GM23338 (cell line): ENCODE data around the gene DSCAML1. TPM values are rescaled to one million over a fixed set of nuclear protein-coding genes. Genes with fewer than 3 reads are reported as not detected.

ENCODE experiments used
- ETS1 ChIP-seq: IDR thresholded peaks from 2 replicates; pipeline ENCODE4 v1.6.1; 2016; ENCODE audit warnings: antibody characterized with exemption
- EZH2 ChIP-seq: fragments of 200-600 bp; sonication (generic); IDR thresholded peaks from one replicate; pipeline ENCODE4 v1.8.0; 2017; ENCODE audit warnings: antibody characterized with exemption, mild to moderate bottlenecking, low read depth; ENCODE audit not compliant: unreplicated experiment
- JUNB ChIP-seq: IDR thresholded peaks from one replicate; pipeline ENCODE4 v1.6.1; 2016; ENCODE audit warnings: antibody characterized with exemption; ENCODE audit not compliant: unreplicated experiment
- POLR2AphosphoS5 ChIP-seq: IDR thresholded peaks from 2 replicates; pipeline ENCODE4 v1.6.1; 2016; ENCODE audit warnings: antibody characterized with exemption, low read depth
- STAT1 ChIP-seq: IDR thresholded peaks from one replicate; pipeline ENCODE4 v1.6.1; 2016; ENCODE audit warnings: antibody characterized with exemption; ENCODE audit not compliant: unreplicated experiment
- ZNF114 ChIP-seq: fragments of 250-450 bp; sonication (Bioruptor Pico); IDR thresholded peaks from 2 replicates; pipeline ENCODE4 v1.5.0; 2020; ENCODE audit warnings: mild to moderate bottlenecking, moderate library complexity
- polyA plus RNA-seq: library from polyadenylated mRNA; unstranded; fragments of >200 nt; fragmentation: Nextera tagmentation; extraction: Ambion mirVana; gene quantifications from 2 replicates; pipeline ENCODE4 v1.2.1, GENCODE V29; 2016
- total RNA-seq: library from RNA; depleted of rRNA; stranded (reverse); fragments of >200 nt; shearing (Covaris generic); gene quantifications from 2 replicates; pipeline ENCODE4 v1.2.3, GENCODE V29; 2014
- TF ChIP-seq, protein P1 (sequence below): fragments of 250-450 bp; sonication (Bioruptor Pico); IDR thresholded peaks from 2 replicates; pipeline ENCODE4 v1.5.0; 2020; ENCODE audit warnings: mild to moderate bottlenecking, moderate library complexity
- TF ChIP-seq, protein P2 (sequence below), 2 experiments: fragments of 200-600 bp in 1 of 2; sonication (generic) in 1 of 2; conservative IDR thresholded peaks; 2 replicates each; pipeline versions ENCODE4 v1.5.1 to v1.6.1; 2016 to 2017; ENCODE audit warnings: antibody characterized with exemption in 2 of 2, low read depth in 2 of 2, mild to moderate bottlenecking in 2 of 2, moderate library complexity in 1 of 2
- TF ChIP-seq, protein P3 (sequence below): IDR thresholded peaks from one replicate; pipeline ENCODE4 v1.6.1; 2018; ENCODE audit warnings: antibody characterized with exemption; ENCODE audit not compliant: unreplicated experiment

Gene DSCAML1
- total and polyA plus RNA-seq, 2 experiments from 2014 or later: 0.17 TPM; not detected in 1

- TF ChIP-seq, protein P1, sequence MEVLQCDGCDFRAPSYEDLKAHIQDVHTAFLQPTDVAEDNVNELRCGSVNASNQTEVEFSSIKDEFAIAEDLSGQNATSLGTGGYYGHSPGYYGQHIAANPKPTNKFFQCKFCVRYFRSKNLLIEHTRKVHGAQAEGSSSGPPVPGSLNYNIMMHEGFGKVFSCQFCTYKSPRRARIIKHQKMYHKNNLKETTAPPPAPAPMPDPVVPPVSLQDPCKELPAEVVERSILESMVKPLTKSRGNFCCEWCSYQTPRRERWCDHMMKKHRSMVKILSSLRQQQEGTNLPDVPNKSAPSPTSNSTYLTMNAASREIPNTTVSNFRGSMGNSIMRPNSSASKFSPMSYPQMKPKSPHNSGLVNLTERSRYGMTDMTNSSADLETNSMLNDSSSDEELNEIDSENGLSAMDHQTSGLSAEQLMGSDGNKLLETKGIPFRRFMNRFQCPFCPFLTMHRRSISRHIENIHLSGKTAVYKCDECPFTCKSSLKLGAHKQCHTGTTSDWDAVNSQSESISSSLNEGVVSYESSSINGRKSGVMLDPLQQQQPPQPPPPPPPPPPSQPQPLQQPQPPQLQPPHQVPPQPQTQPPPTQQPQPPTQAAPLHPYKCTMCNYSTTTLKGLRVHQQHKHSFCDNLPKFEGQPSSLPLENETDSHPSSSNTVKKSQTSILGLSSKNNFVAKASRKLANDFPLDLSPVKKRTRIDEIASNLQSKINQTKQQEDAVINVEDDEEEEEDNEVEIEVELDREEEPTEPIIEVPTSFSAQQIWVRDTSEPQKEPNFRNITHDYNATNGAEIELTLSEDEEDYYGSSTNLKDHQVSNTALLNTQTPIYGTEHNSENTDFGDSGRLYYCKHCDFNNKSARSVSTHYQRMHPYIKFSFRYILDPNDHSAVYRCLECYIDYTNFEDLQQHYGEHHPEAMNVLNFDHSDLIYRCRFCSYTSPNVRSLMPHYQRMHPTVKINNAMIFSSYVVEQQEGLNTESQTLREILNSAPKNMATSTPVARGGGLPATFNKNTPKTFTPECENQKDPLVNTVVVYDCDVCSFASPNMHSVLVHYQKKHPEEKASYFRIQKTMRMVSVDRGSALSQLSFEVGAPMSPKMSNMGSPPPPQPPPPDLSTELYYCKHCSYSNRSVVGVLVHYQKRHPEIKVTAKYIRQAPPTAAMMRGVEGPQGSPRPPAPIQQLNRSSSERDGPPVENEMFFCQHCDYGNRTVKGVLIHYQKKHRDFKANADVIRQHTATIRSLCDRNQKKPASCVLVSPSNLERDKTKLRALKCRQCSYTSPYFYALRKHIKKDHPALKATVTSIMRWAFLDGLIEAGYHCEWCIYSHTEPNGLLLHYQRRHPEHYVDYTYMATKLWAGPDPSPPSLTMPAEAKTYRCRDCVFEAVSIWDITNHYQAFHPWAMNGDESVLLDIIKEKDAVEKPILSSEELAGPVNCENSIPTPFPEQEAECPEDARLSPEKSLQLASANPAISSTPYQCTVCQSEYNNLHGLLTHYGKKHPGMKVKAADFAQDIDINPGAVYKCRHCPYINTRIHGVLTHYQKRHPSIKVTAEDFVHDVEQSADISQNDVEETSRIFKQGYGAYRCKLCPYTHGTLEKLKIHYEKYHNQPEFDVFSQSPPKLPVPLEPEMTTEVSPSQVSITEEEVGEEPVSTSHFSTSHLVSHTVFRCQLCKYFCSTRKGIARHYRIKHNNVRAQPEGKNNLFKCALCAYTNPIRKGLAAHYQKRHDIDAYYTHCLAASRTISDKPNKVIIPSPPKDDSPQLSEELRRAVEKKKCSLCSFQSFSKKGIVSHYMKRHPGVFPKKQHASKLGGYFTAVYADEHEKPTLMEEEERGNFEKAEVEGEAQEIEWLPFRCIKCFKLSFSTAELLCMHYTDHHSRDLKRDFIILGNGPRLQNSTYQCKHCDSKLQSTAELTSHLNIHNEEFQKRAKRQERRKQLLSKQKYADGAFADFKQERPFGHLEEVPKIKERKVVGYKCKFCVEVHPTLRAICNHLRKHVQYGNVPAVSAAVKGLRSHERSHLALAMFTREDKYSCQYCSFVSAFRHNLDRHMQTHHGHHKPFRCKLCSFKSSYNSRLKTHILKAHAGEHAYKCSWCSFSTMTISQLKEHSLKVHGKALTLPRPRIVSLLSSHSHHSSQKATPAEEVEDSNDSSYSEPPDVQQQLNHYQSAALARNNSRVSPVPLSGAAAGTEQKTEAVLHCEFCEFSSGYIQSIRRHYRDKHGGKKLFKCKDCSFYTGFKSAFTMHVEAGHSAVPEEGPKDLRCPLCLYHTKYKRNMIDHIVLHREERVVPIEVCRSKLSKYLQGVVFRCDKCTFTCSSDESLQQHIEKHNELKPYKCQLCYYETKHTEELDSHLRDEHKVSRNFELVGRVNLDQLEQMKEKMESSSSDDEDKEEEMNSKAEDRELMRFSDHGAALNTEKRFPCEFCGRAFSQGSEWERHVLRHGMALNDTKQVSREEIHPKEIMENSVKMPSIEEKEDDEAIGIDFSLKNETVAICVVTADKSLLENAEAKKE (CRISPR knock-in tag): no peak
- TF ChIP-seq ETS1 (no peak), STAT1 (no peak), ZNF114 (CRISPR knock-in tag) (no peak), EZH2 (no peak), JUNB (no peak), POLR2AphosphoS5 (no peak)
- TF ChIP-seq, protein P2, sequence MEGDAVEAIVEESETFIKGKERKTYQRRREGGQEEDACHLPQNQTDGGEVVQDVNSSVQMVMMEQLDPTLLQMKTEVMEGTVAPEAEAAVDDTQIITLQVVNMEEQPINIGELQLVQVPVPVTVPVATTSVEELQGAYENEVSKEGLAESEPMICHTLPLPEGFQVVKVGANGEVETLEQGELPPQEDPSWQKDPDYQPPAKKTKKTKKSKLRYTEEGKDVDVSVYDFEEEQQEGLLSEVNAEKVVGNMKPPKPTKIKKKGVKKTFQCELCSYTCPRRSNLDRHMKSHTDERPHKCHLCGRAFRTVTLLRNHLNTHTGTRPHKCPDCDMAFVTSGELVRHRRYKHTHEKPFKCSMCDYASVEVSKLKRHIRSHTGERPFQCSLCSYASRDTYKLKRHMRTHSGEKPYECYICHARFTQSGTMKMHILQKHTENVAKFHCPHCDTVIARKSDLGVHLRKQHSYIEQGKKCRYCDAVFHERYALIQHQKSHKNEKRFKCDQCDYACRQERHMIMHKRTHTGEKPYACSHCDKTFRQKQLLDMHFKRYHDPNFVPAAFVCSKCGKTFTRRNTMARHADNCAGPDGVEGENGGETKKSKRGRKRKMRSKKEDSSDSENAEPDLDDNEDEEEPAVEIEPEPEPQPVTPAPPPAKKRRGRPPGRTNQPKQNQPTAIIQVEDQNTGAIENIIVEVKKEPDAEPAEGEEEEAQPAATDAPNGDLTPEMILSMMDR (conservative IDR thresholded peaks at IDR 0.05; ENCODE audit: low read depth in 2 of 2): no peak
- TF ChIP-seq, protein P3, sequence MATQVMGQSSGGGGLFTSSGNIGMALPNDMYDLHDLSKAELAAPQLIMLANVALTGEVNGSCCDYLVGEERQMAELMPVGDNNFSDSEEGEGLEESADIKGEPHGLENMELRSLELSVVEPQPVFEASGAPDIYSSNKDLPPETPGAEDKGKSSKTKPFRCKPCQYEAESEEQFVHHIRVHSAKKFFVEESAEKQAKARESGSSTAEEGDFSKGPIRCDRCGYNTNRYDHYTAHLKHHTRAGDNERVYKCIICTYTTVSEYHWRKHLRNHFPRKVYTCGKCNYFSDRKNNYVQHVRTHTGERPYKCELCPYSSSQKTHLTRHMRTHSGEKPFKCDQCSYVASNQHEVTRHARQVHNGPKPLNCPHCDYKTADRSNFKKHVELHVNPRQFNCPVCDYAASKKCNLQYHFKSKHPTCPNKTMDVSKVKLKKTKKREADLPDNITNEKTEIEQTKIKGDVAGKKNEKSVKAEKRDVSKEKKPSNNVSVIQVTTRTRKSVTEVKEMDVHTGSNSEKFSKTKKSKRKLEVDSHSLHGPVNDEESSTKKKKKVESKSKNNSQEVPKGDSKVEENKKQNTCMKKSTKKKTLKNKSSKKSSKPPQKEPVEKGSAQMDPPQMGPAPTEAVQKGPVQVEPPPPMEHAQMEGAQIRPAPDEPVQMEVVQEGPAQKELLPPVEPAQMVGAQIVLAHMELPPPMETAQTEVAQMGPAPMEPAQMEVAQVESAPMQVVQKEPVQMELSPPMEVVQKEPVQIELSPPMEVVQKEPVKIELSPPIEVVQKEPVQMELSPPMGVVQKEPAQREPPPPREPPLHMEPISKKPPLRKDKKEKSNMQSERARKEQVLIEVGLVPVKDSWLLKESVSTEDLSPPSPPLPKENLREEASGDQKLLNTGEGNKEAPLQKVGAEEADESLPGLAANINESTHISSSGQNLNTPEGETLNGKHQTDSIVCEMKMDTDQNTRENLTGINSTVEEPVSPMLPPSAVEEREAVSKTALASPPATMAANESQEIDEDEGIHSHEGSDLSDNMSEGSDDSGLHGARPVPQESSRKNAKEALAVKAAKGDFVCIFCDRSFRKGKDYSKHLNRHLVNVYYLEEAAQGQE: no peak
Observed at GRCh38 chr11:117686711-117687110, 110.3 kb downstream of the DSCAML1 start (continued).
